SK-N-SH treated with all-trans-retinoic acid at 6 μM for 48 hours (cell line): ENCODE data around the gene A1CF.

Source experiments
- PATZ1 ChIP-seq: fragments of 250-450 bp; sonication (Bioruptor Pico); IDR thresholded peaks from 2 replicates; pipeline ENCODE4 v1.8.0; 2020; ENCODE audit warnings: mild to moderate bottlenecking, moderate library complexity, borderline replicate concordance
- SNAI2 ChIP-seq: fragments of 250-450 bp; sonication (Bioruptor Pico); IDR thresholded peaks from 2 replicates; pipeline ENCODE4 v1.5.0; 2020; ENCODE audit warnings: mild to moderate bottlenecking, moderate library complexity
- TSHZ2 ChIP-seq: fragments of 250-450 bp; sonication (Bioruptor Pico); IDR thresholded peaks from 2 replicates; pipeline ENCODE4 v1.5.0; 2020; ENCODE audit warnings: mild to moderate bottlenecking, moderate library complexity

DNA sequence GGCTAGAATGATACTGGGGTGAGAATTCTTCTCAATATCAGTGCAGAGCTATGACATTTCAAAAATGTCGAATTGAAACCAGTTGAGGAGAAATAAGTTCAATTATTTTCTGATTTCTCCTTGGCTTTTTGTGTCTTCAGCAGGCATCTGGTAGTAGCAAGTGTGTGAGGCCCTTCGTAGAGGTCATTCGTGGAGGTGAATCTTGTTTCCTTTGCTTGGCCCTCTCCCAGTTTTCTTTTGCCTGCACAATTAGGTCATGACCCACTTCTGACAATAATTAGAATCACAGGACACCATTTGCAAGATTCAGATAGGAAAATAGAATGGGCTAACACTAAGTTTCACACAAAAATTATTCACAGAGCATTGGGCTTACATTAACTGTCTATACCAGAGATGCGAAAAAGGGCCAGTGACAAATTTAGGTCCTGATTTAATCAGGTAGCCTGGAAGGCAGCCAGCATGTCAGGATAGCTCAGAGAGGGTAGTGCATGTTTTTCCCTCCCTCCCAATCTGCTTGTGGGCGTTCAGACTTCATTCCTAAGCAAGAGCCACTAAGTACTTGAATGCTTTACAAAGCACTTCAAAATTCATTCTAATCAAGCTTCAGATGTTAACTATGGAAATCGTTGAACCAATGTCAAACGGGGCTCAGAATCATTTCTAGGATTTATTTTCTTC is 24.0 kb upstream of the A1CF start:
- TF ChIP-seq SNAI2 (CRISPR knock-in tag) = no peak
- no peak for TF ChIP-seq PATZ1
- no peak for TF ChIP-seq TSHZ2
